GM23248 (cell line): ENCODE measurements around the gene CSTF1.
"Not testable (repeated sequence)": the region's sequence is repeated elsewhere in the genome, so short reads cannot be mapped to it uniquely, and the experiment has no call there.

Source experiments
- EZH2 ChIP-seq: fragments of 200-600 bp; sonication (generic); IDR thresholded peaks from 2 replicates; pipeline ENCODE4 v1.6.1; 2018; ENCODE audit warnings: antibody characterized with exemption, mild to moderate bottlenecking; ENCODE audit not compliant: insufficient read depth, poor library complexity, severe bottlenecking
- EZH2phosphoT487 ChIP-seq: fragments of 200-600 bp; sonication (generic); IDR thresholded peaks from 2 replicates; pipeline ENCODE4 v1.6.1; 2018; ENCODE audit warnings: antibody characterized with exemption, moderate library complexity, mild to moderate bottlenecking, low read depth; ENCODE audit not compliant: insufficient read depth

GRCh38 chr20:56411287-56411686 lies 18.8 kb downstream of the CSTF1 start:
- not testable (repeated sequence) for TF ChIP-seq EZH2, EZH2phosphoT487
